Uterus (tissue), 2 donors: ENCODE data around the gene SUPT7L.

Experiments
- CTCF ChIP-seq, 4 experiments: fragments of 200-600 bp in 2 of 4; fragments of 450-650 bp in 2 of 4; sonication (generic) in 2 of 4; IDR thresholded peaks; one replicate each; pipeline ENCODE4 v1.5.1; 2016 to 2019; ENCODE audit warnings: antibody characterized with exemption in 4 of 4, mild to moderate bottlenecking in 2 of 4, moderate library complexity in 1 of 4
- POLR2A ChIP-seq, 2 donors: fragments of 450-650 bp; IDR thresholded peaks; one replicate each; pipeline ENCODE4 v1.6.1; 2016; ENCODE audit warnings: antibody characterized with exemption in 2 of 2, mild to moderate bottlenecking in 1 of 2, moderate library complexity in 1 of 2

GRCh38 chr2:27664622-27665363 lies 1.4 kb upstream of the SUPT7L start:
- TF ChIP-seq CTCF (IDR thresholded peaks at IDR 0.05) (no peak), POLR2A (IDR thresholded peaks at IDR 0.05) (no peak)
